Heart right ventricle (tissue), 16 donors: Measurements from ENCODE around the gene LSM8. TPM values are rescaled to one million over a fixed set of nuclear protein-coding genes. Genes with fewer than 3 reads are reported as not detected.
"Not testable (repeated sequence)": the region's sequence is repeated elsewhere in the genome, so short reads cannot be mapped to it uniquely, and the experiment has no call there.

ENCODE experiments used
- ATAC-seq, 8 donors: fragments of 200-7000 bp; cut with Tn5 transposase; one replicate each; pipeline ENCODE4 v1.9.1; 2020; ENCODE audit warnings: mild to moderate bottlenecking in 8 of 8, moderate library complexity in 8 of 8, moderate number of reproducible peaks in 1 of 8
- DNase-seq, 2 donors: peaks; one replicate each; pipeline ENCODE4 v3.0.0-alpha.2; 2020
- H3K27ac ChIP-seq, 10 donors: fragments of 200-600 bp; sonication (generic) in 2 of 10; one replicate each; pipeline versions ENCODE4 v1.5.0 to v1.8.0; 2020 to 2022; ENCODE audit warnings: mild to moderate bottlenecking in 3 of 10
- H3K27me3 ChIP-seq, 7 donors: fragments of 200-600 bp; one replicate each; pipeline ENCODE4 v1.8.0; 2021 to 2022; ENCODE audit warnings: mild to moderate bottlenecking in 2 of 7
- H3K36me3 ChIP-seq, 9 donors: fragments of 200-600 bp; sonication (generic) in 1 of 9; one replicate each; pipeline versions ENCODE4 v1.5.0 to v1.8.0; 2020 to 2022; ENCODE audit warnings: mild to moderate bottlenecking in 2 of 9
- H3K4me1 ChIP-seq, 9 donors: fragments of 200-600 bp; sonication (generic) in 1 of 9; one replicate each; pipeline versions ENCODE4 v1.5.0 to v1.8.0; 2020 to 2022; ENCODE audit warnings: mild to moderate bottlenecking in 4 of 9
- H3K4me3 ChIP-seq, 10 donors: fragments of 200-600 bp; sonication (generic) in 2 of 10; one replicate each; pipeline versions ENCODE4 v1.5.0 to v1.8.0; 2020 to 2022; ENCODE audit warnings: mild to moderate bottlenecking in 7 of 10, moderate library complexity in 2 of 10
- H3K9me3 ChIP-seq, 11 donors: fragments of 200-600 bp in 10 of 11; sonication (generic) in 2 of 11; one replicate each; pipeline versions ENCODE4 v1.5.0 to v1.8.0; 2013 to 2022; ENCODE audit warnings: mild to moderate bottlenecking in 2 of 11, control low read depth in 1 of 11, moderate library complexity in 1 of 11
- CTCF ChIP-seq, 9 donors: fragments of 200-600 bp; sonication (generic) in 2 of 9; IDR thresholded peaks; one replicate each; pipeline versions ENCODE4 v1.5.0 to v1.8.0; 2021 to 2022; ENCODE audit warnings: antibody characterized with exemption in 9 of 9, mild to moderate bottlenecking in 5 of 9, moderate library complexity in 1 of 9
- WGBS, 2 donors: extraction: QIAGEN DNeasy Blood & Tissue Kit; methylation state at CpG; one replicate each; pipeline ENCODE4 v1.1.7; 2013; ENCODE audit warnings: inconsistent platforms in 1 of 2; 5-methylcytosine and 5-hydroxymethylcytosine counted together
- intact Hi-C, 10 donors: fragments of 100-400 bp; cut with DNase I; formaldehyde crosslinking; loops; one replicate each; pipeline versions ENCODE4 v1.11.1 to v1.14.2; 2022
- polyA plus RNA-seq, 2 donors: library from polyadenylated mRNA; stranded (reverse); fragments of 200-250 nt; gene quantifications; one replicate each; pipeline ENCODE4 v1.2.3, GENCODE V29; 2013
- total RNA-seq, 10 donors: library from RNA; stranded (reverse); fragmentation: NEBNext Ultra II Directional in 3 of 10; extraction: Animal tissue kit (Norgen Biotek cat#: 25700) in 3 of 10; gene quantifications; one replicate each; pipeline versions ENCODE4 v1.2.1 to v1.2.4, GENCODE V29; 2021 to 2023
- donor health status: Arrhythmogenic right ventricular cardiomyopathy.
- donor health status: ischemic (EF 13 %, LVEDD 7.1; RV severe dilation, severe dysfunction).
- donor health status: healthy with polysubstance abuse.
- donor health status: DM: no; HTN: yes; CAD: no.
- donor health status: DM: no; HTN: no; CAD: no.
- donor health status: ischemic (EF 25% LVEDD 6.9; RV normal size, moderate dysfunction).
- donor health status: ischemic (EF 25% LVEDD 5.7; RV mildly dilated, moderate dysfunction).
- donor health status: healthy.
- donor health status: DM: yes; HTN: yes; CAD: no.
- donor health status: Ischemic cardiomyopathy.
- donor health status: ischemic (EF 35%, LVEDD 5.7; RV mildly dilated, moderate dysfunction).
- donor health status: nonischemic (EF 11% LVEDD 7.7; RV severe dilation, severe dysfunction).
- donor health status: DM: yes; HTN: yes; CAD: no.
- donor health status: PGD.
- donor health status: ischemic (EF 29% LVEDD 5.4; RV normal size, mild dysfunction).
- donor health status: nonischemic (EF 23%, LVEDD 6.1; RV moderate dilation, normal function).

Gene LSM8
- total and polyA plus RNA-seq, 12 donors = 12.6 to 24.0 (median 19.5) TPM

GRCh38 chr7:118239014-118239413 is 55.0 kb downstream of the LSM8 start:
- H3K4me1 ChIP-seq = no peaks in the 10 kb centered on the region
- H3K4me3 ChIP-seq = no peak overlapping the region
- WGBS, 2 donors = 71 to 83% methylated on average over 3 of the region's 3 CpGs
- no peak overlapping the region for H3K27ac ChIP-seq
- TF ChIP-seq CTCF (IDR thresholded peaks at IDR 0.05) = no peak
- H3K9me3 ChIP-seq = no peaks in the 10 kb centered on the region
- DNase-seq (no peak), ATAC-seq (no peak)
- H3K36me3 ChIP-seq = no peaks in the 10 kb centered on the region
- no peaks in the 10 kb centered on the region for H3K27me3 ChIP-seq
- intact Hi-C loops = no loop called here

GRCh38 chr7:118240320-118240719 is 56.4 kb downstream of the LSM8 start:
- H3K36me3 ChIP-seq, H3K4me3 ChIP-seq, H3K27me3 ChIP-seq, H3K4me1 ChIP-seq, DNase-seq, intact Hi-C loops, H3K27ac ChIP-seq, ATAC-seq, H3K9me3 ChIP-seq: not testable (repeated sequence)
- 94 to 98% methylated on average over 2 of the region's 2 CpGs for WGBS, 2 donors

Other genes starting within 250 kb of the LSM8 start
- gene ANKRD7, start 40.5 kb downstream of the LSM8 start, total RNA-seq = 1 to 10 TPM in 3 of 10 donors, under 1 TPM in 3, not detected in 4; 0.30 to 1.8 (median 1.2) TPM
- under 1 TPM; 0.07 to 0.88 TPM for gene ANKRD7, start 40.5 kb downstream of the LSM8 start, polyA plus RNA-seq